Measurements from ENCODE around the gene RGPD6.
"Not testable (repeated sequence)": the region's sequence is repeated elsewhere in the genome, so short reads cannot be mapped to it uniquely, and the experiment has no call there.

RGPD6 gene

DNA sequence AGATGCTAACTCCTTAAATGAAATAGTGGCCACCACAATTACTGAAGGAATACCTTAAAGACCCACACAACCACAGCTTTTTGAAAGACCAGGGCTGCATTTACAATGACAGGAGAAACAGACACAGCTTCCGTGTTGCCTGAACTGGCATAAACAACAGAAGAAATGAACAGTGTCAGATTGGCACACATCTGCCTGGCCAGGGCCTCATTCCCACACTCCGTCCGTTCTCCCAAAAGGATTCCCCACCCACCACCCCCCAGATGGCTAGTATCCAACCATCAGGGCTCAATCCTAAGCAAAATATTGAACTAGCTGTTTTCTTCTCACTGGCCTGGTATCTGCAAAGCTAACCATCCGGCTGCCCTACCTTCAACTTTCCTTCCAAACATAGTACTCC, 96.9 kb downstream of the RGPD6 start:
- DNase-seq: not testable (repeated sequence)

DNA sequence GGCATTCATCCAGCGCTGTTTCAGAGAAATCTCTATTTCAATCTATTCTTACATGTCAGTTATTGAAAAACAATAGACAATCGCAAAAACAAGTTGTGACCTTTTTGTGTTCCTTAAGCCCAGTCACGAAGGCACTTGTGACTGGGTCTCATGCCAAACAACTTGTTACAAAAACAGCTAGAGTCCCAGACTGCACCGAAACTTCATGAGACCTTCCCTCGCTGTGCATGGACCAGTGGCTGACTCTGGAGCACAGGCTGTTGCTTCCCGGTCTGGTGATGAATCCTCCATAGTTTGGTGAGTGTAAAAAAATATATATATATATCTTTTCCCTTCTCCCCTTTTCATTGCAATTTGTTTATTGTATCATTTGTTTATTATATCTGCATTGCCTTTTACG, 99.7 kb downstream of the RGPD6 start:
- DNase-seq: not testable (repeated sequence)

DNA sequence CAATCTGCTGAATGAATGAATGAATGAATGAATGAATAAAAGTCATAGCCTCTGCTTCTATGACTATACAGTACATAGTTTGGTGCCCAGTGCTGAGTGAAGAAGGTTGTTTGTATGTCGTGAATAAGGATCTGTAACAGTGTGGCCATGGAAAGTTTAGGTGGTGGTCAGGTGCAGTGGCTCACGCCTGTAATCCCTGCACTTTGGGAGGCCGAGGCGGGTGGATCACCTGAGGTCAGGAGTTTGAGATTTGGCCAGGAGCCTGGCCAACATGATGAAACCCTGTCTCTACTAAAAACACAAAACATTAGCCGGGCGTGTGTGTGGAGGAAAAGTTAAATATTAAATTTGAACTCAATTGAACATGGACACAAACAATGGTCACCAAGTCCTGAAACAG, 100.1 kb downstream of the RGPD6 start:
- not testable (repeated sequence) for DNase-seq

DNA sequence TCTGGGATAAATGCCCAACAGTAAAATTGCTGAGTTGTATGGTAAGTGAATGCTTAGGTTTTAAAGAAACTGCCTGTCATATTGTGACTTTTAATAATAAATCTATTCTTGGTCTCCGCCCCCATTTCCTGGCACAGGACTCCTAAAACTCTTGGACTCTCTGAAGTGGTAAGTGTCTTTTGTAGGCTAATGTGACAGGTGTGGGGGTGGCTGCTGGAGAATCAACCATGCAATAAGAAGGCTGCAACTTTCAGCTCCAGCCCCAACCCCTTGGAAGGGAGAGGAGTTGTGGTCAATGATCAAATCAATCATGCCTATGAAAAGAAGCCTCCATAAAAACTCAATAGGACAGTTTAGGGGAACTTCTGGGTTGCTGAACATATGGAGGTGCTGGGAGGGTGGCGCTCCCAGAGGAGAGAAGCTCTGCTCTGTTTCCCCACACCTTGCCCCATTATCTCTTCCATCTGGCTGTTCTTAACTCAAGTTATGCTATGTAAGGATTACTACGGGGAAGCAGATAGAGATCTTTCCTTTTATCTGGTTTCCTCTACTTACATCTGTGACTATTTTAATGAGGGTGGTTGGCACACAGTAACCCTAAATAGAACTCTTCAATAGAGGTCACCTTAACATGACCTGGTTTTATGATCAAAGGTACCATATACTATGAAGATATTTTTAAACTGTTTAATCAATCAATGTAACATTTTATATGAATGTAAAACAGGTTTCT, 101.2 kb downstream of the RGPD6 start:
- not testable (repeated sequence) for DNase-seq

DNA sequence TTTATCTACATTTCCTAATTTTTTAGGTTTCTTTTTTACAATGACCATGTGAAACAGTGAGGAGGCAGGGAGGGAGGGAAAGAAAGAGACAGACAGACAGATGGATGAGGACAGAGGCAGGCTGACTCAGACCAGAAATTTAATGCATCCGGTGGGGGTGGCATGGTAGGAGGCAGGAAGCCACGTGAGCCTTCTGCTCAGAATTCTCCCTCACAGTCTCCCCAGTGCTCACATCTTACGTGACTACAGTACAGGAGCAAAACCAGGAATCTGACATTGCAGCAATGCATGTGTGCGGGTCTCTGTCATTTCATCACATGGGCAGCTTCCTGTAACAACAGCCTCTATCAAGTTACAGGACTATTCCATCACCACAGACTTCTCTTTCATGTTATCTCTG, 102.1 kb downstream of the RGPD6 start:
- not testable (repeated sequence) for DNase-seq

DNA sequence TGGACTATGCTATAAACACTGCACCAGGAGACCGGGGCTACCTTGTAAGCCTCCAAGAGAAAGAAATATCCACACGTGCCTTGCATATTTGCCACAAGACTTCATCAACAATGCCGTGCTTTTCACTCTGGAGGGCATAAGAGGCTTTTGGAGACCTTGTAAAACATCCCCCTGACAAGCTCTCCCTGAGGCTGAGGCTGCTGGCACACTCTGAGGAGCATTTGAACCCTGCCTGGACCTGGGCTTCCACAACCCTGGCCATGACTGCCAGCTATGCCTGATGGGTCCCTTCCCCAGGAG, 104.0 kb downstream of the RGPD6 start:
- DNase-seq: not testable (repeated sequence)

DNA sequence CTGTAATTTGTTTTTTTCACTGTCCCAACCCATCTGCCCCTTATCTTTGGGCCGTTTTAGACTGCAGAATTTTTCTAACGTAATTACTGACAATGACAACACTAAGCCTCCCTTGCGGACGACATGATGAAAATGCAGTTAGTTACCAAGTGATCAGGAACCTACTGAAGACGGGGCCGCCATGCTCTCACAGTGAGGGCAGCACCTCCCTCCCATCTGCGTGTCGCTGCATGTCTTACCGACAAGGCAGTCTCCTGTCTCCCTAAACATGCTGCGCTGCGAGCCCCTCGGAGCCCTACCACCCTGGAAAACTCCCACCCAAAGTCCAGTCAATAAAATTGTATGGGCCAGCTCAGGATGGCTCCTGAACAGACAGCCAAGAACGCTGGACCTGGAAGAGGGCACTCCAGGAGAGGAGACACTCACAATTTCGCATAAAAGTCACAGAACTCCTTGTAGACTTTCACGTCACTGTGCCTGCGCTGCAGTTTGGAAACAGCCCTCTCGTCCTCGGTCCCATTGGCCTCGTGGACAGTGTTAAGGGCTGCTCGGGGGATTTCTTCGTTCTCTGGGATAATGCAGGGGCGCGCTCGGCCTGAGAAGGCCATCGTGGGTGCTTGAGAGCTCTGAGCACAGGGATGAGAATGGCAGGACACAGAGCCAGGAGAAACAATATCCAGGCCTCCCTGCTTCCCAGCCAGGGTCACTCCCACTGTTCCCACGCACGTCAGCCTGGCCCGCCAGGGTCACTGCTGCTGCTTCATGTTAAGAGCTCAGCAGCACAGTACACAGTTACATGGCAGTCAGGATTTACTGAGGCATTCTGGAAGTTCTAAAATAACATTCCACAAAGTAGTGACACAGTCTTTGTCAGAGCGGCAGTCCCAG, 104.6 kb downstream of the RGPD6 start, which contains the start of gene LIMS4:
TSS of gene LIMS4 (minus strand) at position 646 of the 888 bp plus-strand sequence. CDS start at position 608, 38 bp downstream.
- DNase-seq: not testable (repeated sequence)

DNA sequence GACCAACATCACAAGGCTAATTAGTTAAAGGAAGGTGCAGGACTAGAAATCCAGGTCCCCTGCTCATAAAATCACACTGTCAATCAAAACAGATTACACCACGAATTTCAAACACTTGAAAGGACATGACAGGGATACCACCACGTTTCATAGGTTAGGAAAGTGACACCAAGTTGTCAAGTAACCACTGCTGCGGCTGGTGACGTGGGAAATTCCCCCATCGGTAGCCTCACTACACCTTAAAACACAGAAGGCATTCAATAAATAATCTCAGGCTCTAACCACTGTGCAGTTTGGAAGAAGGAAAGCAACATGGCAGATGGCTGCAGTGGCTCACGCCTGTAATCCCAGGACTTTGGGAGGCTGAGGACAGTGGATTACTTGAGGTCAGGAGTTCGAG, 108.1 kb downstream of the RGPD6 start:
- not testable (repeated sequence) for DNase-seq

DNA sequence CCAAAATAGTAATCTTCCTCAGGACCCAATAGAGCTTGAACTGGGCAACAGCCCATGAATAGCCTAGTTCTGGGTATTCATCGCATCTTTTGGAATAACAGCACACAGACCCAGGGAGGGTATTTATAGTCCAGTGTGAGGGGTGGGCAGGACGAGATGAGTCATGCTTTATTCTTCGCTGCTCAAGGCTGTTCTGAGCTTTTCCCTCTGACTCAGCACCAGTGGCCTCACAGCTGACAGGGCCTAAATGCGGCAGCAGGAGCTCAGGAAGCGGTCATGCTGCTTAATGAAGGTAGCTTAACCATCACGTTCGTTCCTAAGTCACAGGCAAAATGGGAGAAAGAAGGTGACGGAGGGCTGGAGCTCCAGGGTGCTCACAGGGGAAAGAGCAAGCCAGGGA, 111.7 kb downstream of the RGPD6 start:
- DNase-seq: not testable (repeated sequence)

Measured in SHP77 (cell line).